ENCODE measurements around the gene MFAP5. TPM values are rescaled to one million over a fixed set of nuclear protein-coding genes. Genes with fewer than 3 reads are reported as not detected.

The MFAP5 gene
- total RNA-seq, 2 donors from 2014 or later = not detected

Other genes with a start within 250 kb of the MFAP5 start
- not detected for gene CLEC6A, start 206.9 kb downstream of the MFAP5 start, total RNA-seq
- not detected for gene CLEC4D, start 149.3 kb downstream of the MFAP5 start, total RNA-seq
- gene CLEC4E, start 121.9 kb downstream of the MFAP5 start, total RNA-seq = not detected
- gene AICDA, start 50.0 kb downstream of the MFAP5 start, total RNA-seq = under 1 TPM in 1 of 2 donors, not detected in 1; 0.67 TPM
- gene RIMKLB, start 35.2 kb upstream of the MFAP5 start, total RNA-seq = 1 to 10 TPM; 2.3 to 5.5 TPM
- not detected for gene A2ML1, start 159.8 kb upstream of the MFAP5 start, total RNA-seq

All from natural killer cell treated with Interleukin-12 subunit alpha and Interleukin-12 subunit beta and Interleukin-15 and Interleukin-18, amount 100 ng/mL, for 72 hours (primary cell).